DMS 273 (cell line): ENCODE results near the gene CGNL1.

Source experiments
- DNase-seq: peaks from one replicate; lab custom pipeline; 2025; ENCODE audit not compliant: unreplicated experiment; lab: John Stamatoyannopoulos, UW

Gene CGNL1

GRCh38 chr15:57563416-57563815 lies 187.1 kb downstream of the CGNL1 start:
- DNase-seq: no peak

- DNase-seq: no peak
Measured at GRCh38 chr15:57565311-57565710, 189.0 kb downstream of the CGNL1 start.

- DNase-seq: no peak
Measured at GRCh38 chr15:57566834-57567233, 190.5 kb downstream of the CGNL1 start.

GRCh38 chr15:57567891-57568290 lies 191.6 kb downstream of the CGNL1 start:
- no peak for DNase-seq

- DNase-seq: no peak
Measured at GRCh38 chr15:57568299-57568698, 192.0 kb downstream of the CGNL1 start.

- DNase-seq: no peak
Measured at GRCh38 chr15:57570340-57570739, 194.0 kb downstream of the CGNL1 start.

- DNase-seq: no peak
Measured at GRCh38 chr15:57570994-57571393, 194.7 kb downstream of the CGNL1 start.

- DNase-seq: no peak
Measured at GRCh38 chr15:57571725-57572124, 195.4 kb downstream of the CGNL1 start.

GRCh38 chr15:57572468-57572867 lies 196.2 kb downstream of the CGNL1 start:
- DNase-seq: no peak

GRCh38 chr15:57573151-57573550 lies 196.8 kb downstream of the CGNL1 start:
- DNase-seq: no peak

- DNase-seq: no peak
Measured at GRCh38 chr15:57575363-57575762, 199.1 kb downstream of the CGNL1 start.

- no peak for DNase-seq
Measured at GRCh38 chr15:57578288-57578900, 202.1 kb downstream of the CGNL1 start.

GRCh38 chr15:57580428-57580827 lies 204.1 kb downstream of the CGNL1 start:
- no peak for DNase-seq

GRCh38 chr15:57580866-57581265 lies 204.6 kb downstream of the CGNL1 start:
- DNase-seq: no peak

GRCh38 chr15:57582090-57582489 lies 205.8 kb downstream of the CGNL1 start:
- DNase-seq: no peak

GRCh38 chr15:57583282-57583681 lies 207.0 kb downstream of the CGNL1 start:
- no peak for DNase-seq

- no peak for DNase-seq
Measured at GRCh38 chr15:57583720-57584119, 207.4 kb downstream of the CGNL1 start.

- no peak for DNase-seq
Measured at GRCh38 chr15:57586661-57587424, 210.5 kb downstream of the CGNL1 start.

GRCh38 chr15:57589281-57589680 lies 213.0 kb downstream of the CGNL1 start:
- DNase-seq: no peak

GRCh38 chr15:57589754-57590153 lies 213.4 kb downstream of the CGNL1 start:
- DNase-seq: no peak

- no peak for DNase-seq
Measured at GRCh38 chr15:57591237-57591821, 215.0 kb downstream of the CGNL1 start.

- DNase-seq: peak; percentile 64
Measured at GRCh38 chr15:57591822-57592367, 215.6 kb downstream of the CGNL1 start, which contains the start of gene MYZAP. Gene MYZAP, plus strand, starts transcription at chr15:57591904. Its CDS starts 131 bp downstream, at chr15:57592035.
